Neural cell (in vitro differentiated cells): ENCODE results near the gene ATF6. TPM values are rescaled to one million over a fixed set of nuclear protein-coding genes. Genes with fewer than 3 reads are reported as not detected.

ENCODE experiments used
- H2AFZ ChIP-seq: fragments of 200-600, 300-800 bp; sonication (generic), shearing (Covaris generic); 2 replicates; pipeline ENCODE4 v1.6.0; 2014; ENCODE audit warnings: low read depth, mild to moderate bottlenecking, antibody characterized with exemption, low read length, moderate library complexity
- H3F3A ChIP-seq: fragments of 200-600 bp; shearing (Covaris generic); 2 replicates; pipeline ENCODE4 v1.6.1; 2016; ENCODE audit warnings: mild to moderate bottlenecking, moderate library complexity, mixed read lengths, antibody characterized with exemption, low read length; ENCODE audit not compliant: insufficient read depth, poor library complexity, severe bottlenecking
- H3K27ac ChIP-seq: fragments of 200-600, 300-800 bp; sonication (generic), shearing (Covaris generic); 2 replicates; pipeline ENCODE4 v1.5.1; 2014; ENCODE audit warnings: mild to moderate bottlenecking, low read length, moderate library complexity
- H3K27me3 ChIP-seq: fragments of 300-800, 200-600 bp; sonication (generic), shearing (Covaris generic); 2 replicates; pipeline ENCODE4 v1.6.0; 2014; ENCODE audit warnings: mild to moderate bottlenecking, low read depth, low read length, moderate library complexity; ENCODE audit not compliant: insufficient read depth
- H3K36me3 ChIP-seq: fragments of 300-800, 200-600 bp; sonication (generic), shearing (Covaris generic); 2 replicates; pipeline ENCODE4 v1.5.1; 2014; ENCODE audit warnings: mild to moderate bottlenecking, antibody characterized with exemption, low read length, moderate library complexity; ENCODE audit not compliant: insufficient read depth
- H3K4me2 ChIP-seq: fragments of 300-800, 200-600 bp; sonication (generic), shearing (Covaris generic); 2 replicates; pipeline ENCODE4 v1.6.0; 2014; ENCODE audit warnings: mild to moderate bottlenecking, low read length
- H3K4me3 ChIP-seq: fragments of 300-800, 200-600 bp; sonication (generic), shearing (Covaris generic); 2 replicates; pipeline ENCODE4 v1.5.1; 2014; ENCODE audit warnings: mild to moderate bottlenecking, low read length, moderate library complexity
- H3K79me2 ChIP-seq: fragments of 200-600 bp; shearing (Covaris generic); replicated peaks from 2 replicates; pipeline ENCODE4 v1.6.0; 2014; ENCODE audit warnings: mild to moderate bottlenecking, low read length, moderate library complexity; ENCODE audit not compliant: insufficient read depth
- H3K9ac ChIP-seq: fragments of 300-800, 200-600 bp; sonication (generic), shearing (Covaris generic); 2 replicates; pipeline ENCODE4 v1.6.1; 2016; ENCODE audit warnings: mild to moderate bottlenecking, low read length, mixed read lengths
- H3K9me2 ChIP-seq: fragments of 200-600 bp; shearing (Covaris generic); 2 replicates; pipeline ENCODE4 v1.6.1; 2016; ENCODE audit warnings: mild to moderate bottlenecking, low read length, mixed read lengths; ENCODE audit not compliant: insufficient read depth
- H3K9me3 ChIP-seq: fragments of 200-600, 300-800 bp; sonication (generic), shearing (Covaris generic); 2 replicates; pipeline ENCODE4 v1.6.1; 2016; ENCODE audit warnings: mild to moderate bottlenecking, mixed run types, low read length, moderate library complexity, mixed read lengths
- H4K20me1 ChIP-seq: fragments of 200-600 bp; shearing (Covaris generic); 2 replicates; pipeline ENCODE4 v1.6.1; 2016; ENCODE audit warnings: mild to moderate bottlenecking, mixed run types; ENCODE audit not compliant: insufficient read depth
- EP300 ChIP-seq: fragments of 450-650 bp; conservative IDR thresholded peaks from 2 replicates; pipeline ENCODE4 v1.6.1; 2014; ENCODE audit warnings: antibody characterized with exemption, mild to moderate bottlenecking, moderate library complexity; ENCODE audit not compliant: poor library complexity, severe bottlenecking
- EZH2 ChIP-seq: fragments of 200-600, 300-800 bp; shearing (Covaris generic), sonication (generic); IDR thresholded peaks from 2 replicates; pipeline ENCODE4 v1.6.1; 2014; ENCODE audit warnings: antibody characterized with exemption, low read length, borderline replicate concordance, mild to moderate bottlenecking; ENCODE audit not compliant: insufficient read depth, poor library complexity, severe bottlenecking
- MXI1 ChIP-seq: fragments of 450-650 bp; conservative IDR thresholded peaks from 2 replicates; pipeline ENCODE4 v1.6.1; 2014; ENCODE audit warnings: antibody characterized with exemption, mild to moderate bottlenecking; ENCODE audit not compliant: poor library complexity, severe bottlenecking
- POLR2AphosphoS5 ChIP-seq: IDR thresholded peaks from 2 replicates; pipeline ENCODE4 v1.6.1; 2012
- RAD21 ChIP-seq: fragments of 450-650 bp; conservative IDR thresholded peaks from 2 replicates; pipeline ENCODE4 v1.6.1; 2014; ENCODE audit warnings: antibody characterized with exemption, mild to moderate bottlenecking, moderate library complexity
- REST ChIP-seq: IDR thresholded peaks from 2 replicates; pipeline ENCODE4 v1.6.1; 2012; ENCODE audit warnings: borderline replicate concordance
- SMC3 ChIP-seq: fragments of 450-650 bp; conservative IDR thresholded peaks from 2 replicates; pipeline ENCODE4 v1.6.1; 2014; ENCODE audit warnings: antibody characterized with exemption, mild to moderate bottlenecking, moderate library complexity; ENCODE audit not compliant: poor library complexity
- TAF1 ChIP-seq: IDR thresholded peaks from 2 replicates; pipeline ENCODE4 v1.6.1; 2012; ENCODE audit warnings: low read depth
- polyA plus RNA-seq: library from polyadenylated mRNA; depleted of rRNA; stranded (reverse); fragments of >200 nt; gene quantifications from 2 replicates; pipeline ENCODE4 v1.2.3, GENCODE V29; 2014
- TF ChIP-seq, protein P1 (sequence below): fragments of 450-650 bp; IDR thresholded peaks from 2 replicates; pipeline ENCODE4 v1.5.1; 2014; ENCODE audit warnings: antibody characterized with exemption, mild to moderate bottlenecking, moderate library complexity; ENCODE audit not compliant: poor library complexity, severe bottlenecking

ATF6 gene
- polyA plus RNA-seq, 1 donor from 2014 or later: 16.6 TPM

- Histone ChIP-seq H4K20me1 (no peaks in the 10 kb centered on the region), H3F3A (no peaks in the 10 kb centered on the region)
These were observed 74.2 kb downstream of the ATF6 start for GRCh38 chr1:161840363-161840762.

GRCh38 chr1:161843156-161843555, 77.0 kb downstream of the ATF6 start:
- Histone ChIP-seq H3K9ac (no peak overlapping the region), H3K27me3 (no peaks in the 10 kb centered on the region), H3K36me3 (peaks cover 6% of the 10 kb centered on the region), H3K79me2 (no peaks in the 10 kb centered on the region), H3F3A (no peaks in the 10 kb centered on the region), H4K20me1 (no peaks in the 10 kb centered on the region), H3K27ac (no peak overlapping the region), H3K9me3 (no peaks in the 10 kb centered on the region), H3K9me2 (no peaks in the 10 kb centered on the region), H3K4me3 (no peak overlapping the region), H2AFZ (no peak overlapping the region), H3K4me2 (no peak overlapping the region)
- TF ChIP-seq REST: no peak
- no peak for TF ChIP-seq MXI1
- no peak for TF ChIP-seq EP300
- TF ChIP-seq POLR2AphosphoS5: no peak

More at GRCh38 chr1:161840363-161840762, 74.2 kb downstream of the ATF6 start:
- Histone ChIP-seq H3K4me2 (no peak overlapping the region), H2AFZ (no peak overlapping the region), H3K9me2 (no peaks in the 10 kb centered on the region), H3K79me2 (no peaks in the 10 kb centered on the region), H3K9me3 (no peaks in the 10 kb centered on the region), H3K9ac (no peak overlapping the region), H3K27ac (no peak overlapping the region), H3K4me3 (no peak overlapping the region), H3K36me3 (no peaks in the 10 kb centered on the region), H3K27me3 (no peaks in the 10 kb centered on the region)
- TF ChIP-seq SMC3: no peak
- no peak for TF ChIP-seq EZH2
- no peak for TF ChIP-seq POLR2AphosphoS5
- no peak for TF ChIP-seq TAF1
- TF ChIP-seq RAD21: no peak
- TF ChIP-seq, protein P1, sequence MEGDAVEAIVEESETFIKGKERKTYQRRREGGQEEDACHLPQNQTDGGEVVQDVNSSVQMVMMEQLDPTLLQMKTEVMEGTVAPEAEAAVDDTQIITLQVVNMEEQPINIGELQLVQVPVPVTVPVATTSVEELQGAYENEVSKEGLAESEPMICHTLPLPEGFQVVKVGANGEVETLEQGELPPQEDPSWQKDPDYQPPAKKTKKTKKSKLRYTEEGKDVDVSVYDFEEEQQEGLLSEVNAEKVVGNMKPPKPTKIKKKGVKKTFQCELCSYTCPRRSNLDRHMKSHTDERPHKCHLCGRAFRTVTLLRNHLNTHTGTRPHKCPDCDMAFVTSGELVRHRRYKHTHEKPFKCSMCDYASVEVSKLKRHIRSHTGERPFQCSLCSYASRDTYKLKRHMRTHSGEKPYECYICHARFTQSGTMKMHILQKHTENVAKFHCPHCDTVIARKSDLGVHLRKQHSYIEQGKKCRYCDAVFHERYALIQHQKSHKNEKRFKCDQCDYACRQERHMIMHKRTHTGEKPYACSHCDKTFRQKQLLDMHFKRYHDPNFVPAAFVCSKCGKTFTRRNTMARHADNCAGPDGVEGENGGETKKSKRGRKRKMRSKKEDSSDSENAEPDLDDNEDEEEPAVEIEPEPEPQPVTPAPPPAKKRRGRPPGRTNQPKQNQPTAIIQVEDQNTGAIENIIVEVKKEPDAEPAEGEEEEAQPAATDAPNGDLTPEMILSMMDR: no peak
- no peak for TF ChIP-seq MXI1
- no peak for TF ChIP-seq REST
- no peak for TF ChIP-seq EP300
